ENCODE results near the gene ATP11A. TPM values are rescaled to one million over a fixed set of nuclear protein-coding genes. Genes with fewer than 3 reads are reported as not detected.

The ATP11A gene
- total and polyA plus RNA-seq, 7 donors = 3.9 to 48.6 (median 26.4) TPM

DNA sequence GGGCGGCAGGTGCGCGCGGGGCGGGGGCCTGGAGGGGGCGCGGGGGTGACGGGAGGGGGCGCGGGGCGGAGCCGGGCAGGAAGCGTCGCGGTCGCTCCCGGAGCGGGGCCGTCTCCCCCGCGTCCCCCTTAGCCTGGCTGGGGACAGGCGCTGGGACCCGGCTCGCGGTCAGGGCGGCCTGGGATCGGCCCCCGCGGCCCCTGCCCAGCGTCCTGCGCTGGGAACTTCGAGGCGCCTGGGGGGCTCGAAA is 204.5 kb downstream of the ATP11A start:
- Histone ChIP-seq H3K4me1 (peaks cover 7% of the 10 kb centered on the region), H3K27ac (no peak overlapping the region), H3K27me3 (ENCODE audit: insufficient read depth in 3 of 3, low read length in 2 of 3) (peaks cover 0 to 77% (median 12%) of the 10 kb centered on the region in 3 donors), H3K4me3 (peak overlapping the region; percentile 57), H3K36me3 (ENCODE audit: insufficient read depth in 1 of 2, low read depth in 1 of 2) (no peaks in the 10 kb centered on the region), H3K9me3 (no peaks in the 10 kb centered on the region)
- TF ChIP-seq, protein P1, sequence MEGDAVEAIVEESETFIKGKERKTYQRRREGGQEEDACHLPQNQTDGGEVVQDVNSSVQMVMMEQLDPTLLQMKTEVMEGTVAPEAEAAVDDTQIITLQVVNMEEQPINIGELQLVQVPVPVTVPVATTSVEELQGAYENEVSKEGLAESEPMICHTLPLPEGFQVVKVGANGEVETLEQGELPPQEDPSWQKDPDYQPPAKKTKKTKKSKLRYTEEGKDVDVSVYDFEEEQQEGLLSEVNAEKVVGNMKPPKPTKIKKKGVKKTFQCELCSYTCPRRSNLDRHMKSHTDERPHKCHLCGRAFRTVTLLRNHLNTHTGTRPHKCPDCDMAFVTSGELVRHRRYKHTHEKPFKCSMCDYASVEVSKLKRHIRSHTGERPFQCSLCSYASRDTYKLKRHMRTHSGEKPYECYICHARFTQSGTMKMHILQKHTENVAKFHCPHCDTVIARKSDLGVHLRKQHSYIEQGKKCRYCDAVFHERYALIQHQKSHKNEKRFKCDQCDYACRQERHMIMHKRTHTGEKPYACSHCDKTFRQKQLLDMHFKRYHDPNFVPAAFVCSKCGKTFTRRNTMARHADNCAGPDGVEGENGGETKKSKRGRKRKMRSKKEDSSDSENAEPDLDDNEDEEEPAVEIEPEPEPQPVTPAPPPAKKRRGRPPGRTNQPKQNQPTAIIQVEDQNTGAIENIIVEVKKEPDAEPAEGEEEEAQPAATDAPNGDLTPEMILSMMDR (IDR thresholded peaks at IDR 0.05) = no peak
- WGBS, 3 donors = 0% methylated on average over 5 to 34 of the region's 34 CpGs
- no peak for ATAC-seq
- intact Hi-C loops (cut with DNase I) = no loop called here
- peak in 1 of 2 donors; percentile 46 for DNase-seq

DNA sequence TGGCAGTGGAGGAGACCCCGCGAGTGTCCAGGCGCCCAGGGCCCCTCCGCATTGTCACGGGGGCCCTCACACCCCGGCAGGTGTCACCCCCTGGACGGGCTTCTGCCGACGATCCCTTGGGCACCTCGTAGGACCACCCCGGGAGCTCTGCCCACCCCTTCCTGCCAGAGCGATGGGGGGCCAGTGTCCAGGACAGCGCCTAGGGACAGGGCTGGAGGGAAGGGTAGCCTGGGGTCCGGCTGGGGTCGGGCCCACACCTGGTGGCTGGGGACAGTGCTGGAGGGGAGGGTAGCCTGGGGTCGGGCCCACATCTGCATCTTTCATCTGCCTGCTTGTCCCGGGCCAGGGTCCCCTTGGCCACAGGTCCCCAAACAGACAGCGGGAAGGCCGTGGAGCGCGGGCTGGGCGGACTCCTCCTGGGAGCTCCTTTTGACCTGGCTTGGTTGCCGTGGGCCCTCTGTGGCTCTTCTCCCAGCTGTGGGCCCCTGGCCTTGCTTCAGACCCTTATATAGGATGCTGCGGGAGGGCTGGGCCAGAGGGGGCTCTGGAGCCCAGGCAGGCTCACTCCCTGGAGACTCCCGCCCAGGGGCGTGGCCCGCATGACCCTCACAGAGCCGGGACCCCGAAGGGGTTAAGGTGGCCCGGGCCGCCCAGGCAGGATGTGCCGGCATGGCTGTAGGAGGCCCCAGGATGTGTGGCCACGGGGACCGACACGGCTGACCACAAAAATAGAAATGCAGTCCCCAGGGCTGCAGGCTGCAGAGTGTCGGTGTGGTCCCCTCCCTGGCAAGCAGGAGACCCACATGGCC is 205.0 kb downstream of the ATP11A start:
- intact Hi-C loops (cut with DNase I) = no loop called here
- Histone ChIP-seq H3K27ac (no peak overlapping the region), H3K36me3 (ENCODE audit: insufficient read depth in 1 of 2, low read depth in 1 of 2) (no peaks in the 10 kb centered on the region), H3K9me3 (no peaks in the 10 kb centered on the region), H3K27me3 (ENCODE audit: insufficient read depth in 3 of 3, low read length in 2 of 3) (peaks cover 0 to 82% (median 12%) of the 10 kb centered on the region in 3 donors), H3K4me3 (peak overlapping the region; percentile 57), H3K4me1 (peaks cover 7% of the 10 kb centered on the region)
- TF ChIP-seq, protein P1 (IDR thresholded peaks at IDR 0.05) = no peak
- peak in 1 of 2 donors; percentile 54 for DNase-seq
- 4 to 5% (median 5%) methylated on average over 33 to 36 of the region's 36 CpGs for WGBS, 3 donors
- ATAC-seq = peak in 1 of 4 donors; percentile 19

DNA sequence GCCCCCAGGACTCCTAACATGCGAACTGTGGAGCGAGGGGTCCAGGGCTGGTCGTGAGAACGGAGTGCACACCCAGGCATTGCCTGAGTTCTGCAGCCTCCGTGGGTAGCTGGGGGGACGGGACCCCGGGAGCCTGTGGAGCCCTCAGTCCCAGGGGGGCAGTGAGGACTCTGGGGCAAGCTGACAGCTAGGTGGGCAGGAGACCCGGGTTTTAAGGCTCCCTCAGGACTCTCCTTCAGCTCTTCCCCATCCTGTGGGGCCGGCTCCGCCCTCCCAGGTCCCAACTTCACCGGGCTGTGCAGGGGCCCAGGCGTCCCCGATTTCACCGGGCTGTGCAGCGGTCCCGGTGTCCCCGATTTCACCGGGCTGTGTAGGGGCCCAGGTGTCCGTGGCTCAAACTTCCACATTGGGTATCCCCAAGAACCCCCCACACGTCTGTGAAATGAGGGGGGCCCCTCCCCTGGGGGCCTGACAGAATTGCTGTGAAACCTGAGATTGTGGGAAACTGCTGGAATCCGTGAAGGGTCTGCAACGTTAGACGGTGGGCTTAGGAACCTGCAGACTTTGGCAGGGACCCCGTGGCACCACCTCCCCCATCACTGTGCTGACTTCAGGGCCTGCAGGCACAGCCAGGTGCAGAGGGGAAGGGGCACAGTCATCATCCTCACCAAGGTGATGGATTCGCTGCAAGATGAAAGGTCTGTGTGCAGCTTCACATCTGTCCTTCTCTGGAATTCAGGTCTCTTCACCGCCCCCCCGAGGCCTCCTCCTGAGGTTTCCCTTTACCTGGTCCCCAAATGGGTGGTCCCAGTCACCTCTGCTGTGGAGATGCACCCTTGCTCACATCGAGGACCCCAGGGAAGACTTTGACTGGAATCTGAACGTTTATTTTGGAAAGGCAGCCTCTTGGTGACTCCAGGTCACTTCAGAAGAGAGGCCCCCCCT is 206.0 kb downstream of the ATP11A start:
- Histone ChIP-seq H3K27ac (no peak overlapping the region), H3K4me3 (no peak overlapping the region), H3K36me3 (ENCODE audit: insufficient read depth in 1 of 2, low read depth in 1 of 2) (no peaks in the 10 kb centered on the region), H3K4me1 (peaks cover 7% of the 10 kb centered on the region), H3K9me3 (no peaks in the 10 kb centered on the region), H3K27me3 (ENCODE audit: insufficient read depth in 3 of 3, low read length in 2 of 3) (peaks cover 0 to 83% (median 12%) of the 10 kb centered on the region in 3 donors)
- intact Hi-C loops (cut with DNase I) = no loop called here
- 38 to 43% (median 40%) methylated on average over 25 to 29 of the region's 29 CpGs for WGBS, 3 donors
- TF ChIP-seq, protein P1 (IDR thresholded peaks at IDR 0.05) = no peak
- ATAC-seq (no peak), DNase-seq (peak in 1 of 2 donors; percentile 40)

DNA sequence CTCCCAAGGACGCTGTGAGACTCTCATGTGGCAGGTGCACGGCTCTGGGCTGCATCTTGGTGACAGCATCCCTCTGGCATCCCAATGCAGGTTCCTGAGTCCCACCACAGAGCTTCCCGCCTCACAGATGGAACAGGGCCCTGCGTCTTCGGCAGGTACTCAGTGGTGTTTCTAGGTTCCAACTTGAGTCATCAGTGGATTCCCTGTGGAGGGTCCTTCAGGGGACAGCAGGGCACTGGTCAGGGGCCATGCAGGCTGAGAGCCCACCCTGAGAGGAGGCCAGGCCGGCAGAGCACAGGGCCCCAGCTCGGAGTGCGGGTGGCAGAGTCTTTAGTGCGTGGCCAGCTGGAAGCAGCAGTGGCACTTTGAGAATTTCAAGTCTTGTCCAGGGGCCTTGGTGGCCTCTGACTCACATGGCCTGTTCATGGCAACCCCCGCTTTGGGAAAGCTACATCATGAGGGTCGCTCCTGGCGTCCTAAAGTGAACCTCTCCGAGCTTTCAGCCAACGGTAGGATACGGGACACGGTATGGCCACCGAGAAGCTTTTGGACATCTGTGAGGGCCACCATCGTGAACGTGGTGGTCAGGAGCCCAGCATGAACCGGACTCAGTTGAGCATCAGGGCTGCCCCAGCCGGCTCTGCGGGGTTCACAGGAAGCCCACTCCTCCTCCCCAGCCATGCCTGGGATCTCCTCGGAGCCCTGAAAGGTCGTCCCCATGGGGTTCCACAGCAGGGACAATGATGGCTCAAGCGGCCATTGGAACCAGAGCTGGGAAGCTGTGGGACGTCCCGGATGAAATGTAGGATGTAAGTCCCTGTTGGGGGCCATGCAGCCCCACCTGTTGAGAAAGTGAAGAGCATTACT is 207.1 kb downstream of the ATP11A start:
- Histone ChIP-seq H3K27ac (no peak overlapping the region), H3K4me1 (peaks cover 7% of the 10 kb centered on the region), H3K36me3 (ENCODE audit: insufficient read depth in 1 of 2, low read depth in 1 of 2) (no peaks in the 10 kb centered on the region), H3K9me3 (no peaks in the 10 kb centered on the region), H3K27me3 (ENCODE audit: insufficient read depth in 3 of 3, low read length in 2 of 3) (peaks cover 0 to 74% (median 12%) of the 10 kb centered on the region in 3 donors), H3K4me3 (no peak overlapping the region)
- ATAC-seq (no peak), DNase-seq (peak in 1 of 2 donors; percentile 42)
- TF ChIP-seq, protein P1 (IDR thresholded peaks at IDR 0.05) = no peak
- intact Hi-C loops (cut with DNase I) = no loop called here
- 82 to 88% (median 83%) methylated on average over 27 of the region's 27 CpGs for WGBS, 3 donors

Data from psoas muscle (tissue), 8 donors.